DND-41 (cell line): ENCODE data around the gene RIPOR3.

Source experiments
- ATAC-seq: fragments of 200-7000 bp; cut with Tn5 transposase; 3 replicates; pipeline ENCODE4 v1.9.1; 2021; ENCODE audit warnings: low read depth; ENCODE audit not compliant: insufficient read depth
- DNase-seq: peaks from one replicate; pipeline ENCODE4 v3.0.0-alpha.2; 2020
- H2AFZ ChIP-seq: 2 replicates; pipeline ENCODE4 v1.6.0; 2012; ENCODE audit warnings: low read depth, low read length
- H3K27ac ChIP-seq: 2 replicates; pipeline ENCODE4 v1.5.1; 2012; ENCODE audit warnings: low read length, inconsistent platforms
- H3K27me3 ChIP-seq: fragments of 200-600 bp; sonication (generic); 2 replicates; pipeline ENCODE4 v1.6.0; 2012; ENCODE audit warnings: low read length, mild to moderate bottlenecking, inconsistent platforms; ENCODE audit not compliant: insufficient read depth, poor library complexity
- H3K36me3 ChIP-seq: 2 replicates; pipeline ENCODE4 v1.5.1; 2012; ENCODE audit warnings: low read length, inconsistent platforms; ENCODE audit not compliant: insufficient read depth
- H3K4me1 ChIP-seq: 2 replicates; pipeline ENCODE4 v1.5.1; 2012; ENCODE audit warnings: mild to moderate bottlenecking, low read length; ENCODE audit not compliant: insufficient read depth
- H3K4me2 ChIP-seq: 2 replicates; pipeline ENCODE4 v1.6.0; 2012; ENCODE audit warnings: mild to moderate bottlenecking, moderate library complexity, low read length, inconsistent platforms; ENCODE audit not compliant: insufficient read depth
- H3K4me3 ChIP-seq, 2 experiments: fragments of 200-600 bp in 1 of 2; shearing (Covaris generic) in 1 of 2; 2 replicates each; pipeline ENCODE4 v1.5.1; 2012 to 2016; ENCODE audit warnings: inconsistent platforms in 2 of 2, low read length in 2 of 2, mild to moderate bottlenecking in 2 of 2, low read depth in 1 of 2, moderate library complexity in 1 of 2
- H3K79me2 ChIP-seq: 2 replicates; pipeline ENCODE4 v1.6.0; 2012; ENCODE audit warnings: low read length, inconsistent platforms; ENCODE audit not compliant: insufficient read depth
- H3K9ac ChIP-seq: 2 replicates; pipeline ENCODE4 v1.6.0; 2012; ENCODE audit warnings: low read depth, mild to moderate bottlenecking, inconsistent platforms, low read length, moderate library complexity
- H3K9me3 ChIP-seq: 2 replicates; pipeline ENCODE4 v1.5.1; 2012; ENCODE audit warnings: low read length, moderate library complexity, mild to moderate bottlenecking, inconsistent platforms; ENCODE audit not compliant: insufficient read depth, severe bottlenecking
- H4K20me1 ChIP-seq: 2 replicates; pipeline ENCODE4 v1.6.0; 2012; ENCODE audit warnings: low read length; ENCODE audit not compliant: insufficient read depth
- CTCF ChIP-seq: IDR thresholded peaks from 2 replicates; pipeline ENCODE4 v1.5.1; 2012; ENCODE audit warnings: borderline replicate concordance, low read length, moderate library complexity, mild to moderate bottlenecking; ENCODE audit not compliant: poor library complexity, severe bottlenecking; ENCODE audit errors: extremely low read depth
- EZH2 ChIP-seq: IDR thresholded peaks from 3 replicates; pipeline ENCODE4 v1.6.1; 2012; ENCODE audit warnings: borderline replicate concordance, low read depth, mild to moderate bottlenecking, moderate library complexity, low read length, inconsistent platforms; ENCODE audit not compliant: severe bottlenecking

Gene RIPOR3

GRCh38 chr20:50634191-50634590 lies 57.2 kb downstream of the RIPOR3 start:
- Histone ChIP-seq H3K4me1 (no peaks in the 10 kb centered on the region), H3K36me3 (no peaks in the 10 kb centered on the region), H3K4me3 (no peak overlapping the region), H3K9ac (no peak overlapping the region), H3K27me3 (peaks cover 2% of the 10 kb centered on the region), H4K20me1 (peaks cover 17% of the 10 kb centered on the region), H3K27ac (no peak overlapping the region), H2AFZ (no peak overlapping the region), H3K9me3 (no peaks in the 10 kb centered on the region), H3K4me2 (no peak overlapping the region), H3K79me2 (no peaks in the 10 kb centered on the region)
- DNase-seq = no peak
- ATAC-seq = no peak
- no peak for TF ChIP-seq EZH2
- no peak for TF ChIP-seq CTCF

- Histone ChIP-seq H3K36me3 (no peaks in the 10 kb centered on the region), H3K4me3 (no peak overlapping the region), H3K9ac (no peak overlapping the region), H3K9me3 (no peaks in the 10 kb centered on the region), H3K27ac (no peak overlapping the region), H3K4me2 (no peak overlapping the region), H4K20me1 (peaks cover 17% of the 10 kb centered on the region), H3K79me2 (no peaks in the 10 kb centered on the region), H3K27me3 (peaks cover 2% of the 10 kb centered on the region), H2AFZ (no peak overlapping the region), H3K4me1 (no peaks in the 10 kb centered on the region; the same call in 1 of the 2 replicates)
- TF ChIP-seq CTCF (no peak), EZH2 (no peak)
- DNase-seq (no peak), ATAC-seq (no peak)
Observed at GRCh38 chr20:50633361-50633760, 58.0 kb downstream of the RIPOR3 start.

GRCh38 chr20:50632701-50633100 lies 58.6 kb downstream of the RIPOR3 start:
- no peak overlapping the region for H3K4me2 ChIP-seq
- no peak for ATAC-seq
- TF ChIP-seq CTCF (no peak), EZH2 (no peak)
- no peaks in the 10 kb centered on the region for H3K79me2 ChIP-seq
- H3K4me3 ChIP-seq = no peak overlapping the region
- no peak overlapping the region for H2AFZ ChIP-seq
- H3K9ac ChIP-seq = no peak overlapping the region
- DNase-seq = no peak
- H4K20me1 ChIP-seq = peaks cover 17% of the 10 kb centered on the region
- H3K27ac ChIP-seq = no peak overlapping the region
- no peaks in the 10 kb centered on the region for H3K36me3 ChIP-seq
- H3K4me1 ChIP-seq = no peaks in the 10 kb centered on the region; the same call in 1 of the 2 replicates
- H3K27me3 ChIP-seq = peaks cover 2% of the 10 kb centered on the region
- no peaks in the 10 kb centered on the region for H3K9me3 ChIP-seq

- H3K4me2 ChIP-seq = no peak overlapping the region
- H3K4me1 ChIP-seq = no peaks in the 10 kb centered on the region; the same call in 1 of the 2 replicates
- H4K20me1 ChIP-seq = peaks cover 17% of the 10 kb centered on the region
- no peak overlapping the region for H3K4me3 ChIP-seq
- H3K27ac ChIP-seq = no peak overlapping the region
- peaks cover 2% of the 10 kb centered on the region for H3K27me3 ChIP-seq
- ATAC-seq = no peak
- H3K9me3 ChIP-seq = no peaks in the 10 kb centered on the region
- H2AFZ ChIP-seq = no peak overlapping the region
- no peak overlapping the region for H3K9ac ChIP-seq
- no peak for DNase-seq
- TF ChIP-seq CTCF (no peak), EZH2 (no peak)
- H3K36me3 ChIP-seq = no peaks in the 10 kb centered on the region
- H3K79me2 ChIP-seq = no peaks in the 10 kb centered on the region
Observed at GRCh38 chr20:50632236-50632635, 59.1 kb downstream of the RIPOR3 start.
